NCI-H2196 treated with DMSO at 0.1 percent for 48 hours (cell line): ENCODE measurements around the gene MYO16.
"Not testable (repeated sequence)": the region's sequence is repeated elsewhere in the genome, so short reads cannot be mapped to it uniquely, and the experiment has no call there.

Source experiments
- DNase-seq: peaks from one replicate; lab custom pipeline; 2025; ENCODE audit not compliant: unreplicated experiment; lab: John Stamatoyannopoulos, UW

Gene MYO16

GRCh38 chr13:108741930-108742329, 112.5 kb downstream of the MYO16 start:
- DNase-seq, result no peak

- DNase-seq, result no peak
Measured at GRCh38 chr13:108742701-108743451, 113.5 kb downstream of the MYO16 start.

- no peak for DNase-seq
Measured at GRCh38 chr13:108743522-108743921, 114.1 kb downstream of the MYO16 start.

GRCh38 chr13:108747843-108748242, 118.4 kb downstream of the MYO16 start:
- no peak for DNase-seq

- no peak for DNase-seq
Measured at GRCh38 chr13:108752276-108752675, 122.9 kb downstream of the MYO16 start.

GRCh38 chr13:108755083-108755482, 125.7 kb downstream of the MYO16 start:
- DNase-seq, result no peak

GRCh38 chr13:108760129-108760528, 130.7 kb downstream of the MYO16 start:
- no peak for DNase-seq

- no peak for DNase-seq
Measured at GRCh38 chr13:108760541-108760940, 131.1 kb downstream of the MYO16 start.

GRCh38 chr13:108768035-108768434, 138.6 kb downstream of the MYO16 start:
- DNase-seq, result no peak

GRCh38 chr13:108769213-108770070, 140.0 kb downstream of the MYO16 start:
- DNase-seq, result no peak

GRCh38 chr13:108775597-108775996, 146.2 kb downstream of the MYO16 start:
- no peak for DNase-seq

- no peak for DNase-seq
Measured at GRCh38 chr13:108776650-108777049, 147.2 kb downstream of the MYO16 start.

- DNase-seq, result no peak
Measured at GRCh38 chr13:108777421-108778420, 148.3 kb downstream of the MYO16 start.

GRCh38 chr13:108779308-108779707, 149.9 kb downstream of the MYO16 start:
- DNase-seq, result no peak

GRCh38 chr13:108780706-108781105, 151.3 kb downstream of the MYO16 start:
- DNase-seq, result no peak

- no peak for DNase-seq
Measured at GRCh38 chr13:108781312-108781711, 151.9 kb downstream of the MYO16 start.

GRCh38 chr13:108782480-108782879, 153.1 kb downstream of the MYO16 start:
- DNase-seq, result not testable (repeated sequence)

GRCh38 chr13:108785844-108786243, 156.4 kb downstream of the MYO16 start:
- DNase-seq, result no peak

GRCh38 chr13:108786456-108787200, 157.2 kb downstream of the MYO16 start:
- DNase-seq, result no peak

- no peak for DNase-seq
Measured at GRCh38 chr13:108787700-108788414, 158.4 kb downstream of the MYO16 start.
